ENCODE data around the gene C1QTNF3.

Gene C1QTNF3

DNA sequence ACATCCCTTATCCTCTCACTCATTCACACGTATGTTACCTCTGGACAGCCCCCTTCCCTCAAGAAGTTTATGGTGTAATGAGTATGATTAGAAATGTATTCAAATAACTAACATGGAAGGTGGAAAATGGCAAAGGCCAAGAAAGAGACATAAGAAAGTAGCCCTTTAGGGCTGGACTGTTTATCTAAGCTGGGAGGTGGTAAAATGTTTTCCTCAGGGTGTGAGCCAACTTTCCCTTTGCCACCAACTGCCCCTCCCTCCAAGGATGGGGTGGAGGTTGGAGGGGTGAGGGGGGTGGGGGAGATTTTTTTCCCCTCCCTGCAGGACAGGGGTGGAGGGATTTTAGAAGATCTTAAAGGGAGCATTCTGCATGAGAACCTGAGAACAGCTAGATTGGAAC lies 66.7 kb downstream of the C1QTNF3 start:
- Histone ChIP-seq H3K9ac (ENCODE audit: low read length) (no peak overlapping the region), H3K4me1 (ENCODE audit: control insufficient read depth, insufficient read depth, low read length) (peaks cover 5% of the 10 kb centered on the region), H3K4me3 (ENCODE audit: low read length) (no peak overlapping the region), H3K27ac (ENCODE audit: low read depth, low read length) (peak overlapping the region; percentile 21), H3K36me3 (ENCODE audit: control insufficient read depth, insufficient read depth, low read length) (no peaks in the 10 kb centered on the region), H3K27me3 (ENCODE audit: control insufficient read depth, insufficient read depth, low read length) (no peaks in the 10 kb centered on the region)

- H3K4me1 ChIP-seq (ENCODE audit: control insufficient read depth, insufficient read depth, low read length) = peaks cover 5% of the 10 kb centered on the region
- no peak overlapping the region for H3K9ac ChIP-seq (ENCODE audit: low read length)
- peak overlapping the region; percentile 21 for H3K27ac ChIP-seq (ENCODE audit: low read depth, low read length)
- H3K27me3 ChIP-seq (ENCODE audit: control insufficient read depth, insufficient read depth, low read length) = no peaks in the 10 kb centered on the region
- no peaks in the 10 kb centered on the region for H3K36me3 ChIP-seq (ENCODE audit: control insufficient read depth, insufficient read depth, low read length)
- H3K4me3 ChIP-seq (ENCODE audit: low read length) = no peak overlapping the region
These were observed 67.2 kb downstream of the C1QTNF3 start for GRCh38 chr5:33975852-33976251.

DNA sequence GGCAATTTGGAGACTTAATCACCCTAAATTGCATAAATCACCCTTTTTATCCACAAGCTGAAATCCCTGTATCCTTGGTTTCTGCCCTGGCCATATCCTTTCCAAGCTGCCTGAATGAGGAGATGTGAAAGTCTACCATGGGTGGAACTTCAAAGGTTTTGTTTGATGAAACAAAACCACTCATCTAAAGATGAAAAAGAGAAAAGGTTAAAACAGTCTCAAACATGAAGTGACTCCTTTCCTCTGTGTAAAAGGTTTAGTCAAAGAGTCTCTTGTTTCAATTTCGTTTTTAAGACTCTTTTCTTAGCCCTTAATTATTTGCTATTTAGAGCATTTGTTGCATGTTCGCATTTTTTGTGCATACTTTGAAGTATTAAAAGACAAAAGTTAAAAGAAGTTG lies 69.7 kb downstream of the C1QTNF3 start:
- Histone ChIP-seq H3K27me3 (ENCODE audit: control insufficient read depth, insufficient read depth, low read length) (no peaks in the 10 kb centered on the region), H3K27ac (ENCODE audit: low read depth, low read length) (no peak overlapping the region), H3K4me3 (ENCODE audit: low read length) (no peak overlapping the region), H3K9ac (ENCODE audit: low read length) (no peak overlapping the region), H3K4me1 (ENCODE audit: control insufficient read depth, insufficient read depth, low read length) (peaks cover 5% of the 10 kb centered on the region), H3K36me3 (ENCODE audit: control insufficient read depth, insufficient read depth, low read length) (no peaks in the 10 kb centered on the region)

- H3K36me3 ChIP-seq (ENCODE audit: control insufficient read depth, insufficient read depth, low read length) = no peaks in the 10 kb centered on the region
- H3K27me3 ChIP-seq (ENCODE audit: control insufficient read depth, insufficient read depth, low read length) = no peaks in the 10 kb centered on the region
- H3K4me3 ChIP-seq (ENCODE audit: low read length) = no peak overlapping the region
- H3K9ac ChIP-seq (ENCODE audit: low read length) = no peak overlapping the region
- H3K4me1 ChIP-seq (ENCODE audit: control insufficient read depth, insufficient read depth, low read length) = no peaks in the 10 kb centered on the region
- H3K27ac ChIP-seq (ENCODE audit: low read depth, low read length) = no peak overlapping the region
These were observed 73.2 kb downstream of the C1QTNF3 start for GRCh38 chr5:33969572-33970452.

DNA sequence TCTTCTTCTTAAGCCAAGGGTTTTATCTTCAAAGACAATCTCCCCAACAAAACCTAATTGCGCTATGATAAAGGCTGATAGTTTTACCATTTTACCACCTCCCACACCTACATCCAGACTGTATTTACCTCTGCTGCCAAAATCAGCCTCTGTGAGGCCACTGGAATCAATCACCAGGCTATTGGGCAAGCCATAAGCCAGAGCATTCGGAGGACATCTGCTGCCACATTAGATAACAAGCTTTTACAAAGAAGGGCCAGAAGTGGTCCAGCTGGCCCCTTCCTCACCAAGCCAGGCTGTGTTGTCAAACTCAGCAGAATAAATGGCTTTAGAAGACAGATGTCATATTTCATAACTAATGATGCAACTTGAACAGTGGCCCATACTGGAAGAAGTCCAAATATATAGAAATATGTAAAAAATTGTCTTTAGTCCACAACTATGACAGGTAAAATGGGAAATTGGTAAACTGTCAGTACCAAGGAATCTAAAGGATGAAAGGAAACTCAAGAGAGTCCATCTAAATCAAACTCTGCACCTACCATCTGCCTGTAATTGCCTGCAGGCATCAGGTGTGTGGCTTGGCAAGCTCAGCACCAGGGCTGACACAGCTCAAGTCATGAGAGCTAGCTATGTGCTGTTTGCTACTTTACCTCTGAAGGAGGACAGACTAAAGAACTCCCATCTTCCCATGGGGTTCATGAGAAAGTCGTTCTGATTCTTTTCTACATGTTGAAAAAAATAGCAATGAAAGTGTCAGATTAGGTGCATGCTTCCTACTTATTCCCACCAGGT lies 74.6 kb downstream of the C1QTNF3 start:
- H3K4me1 ChIP-seq (ENCODE audit: control insufficient read depth, insufficient read depth, low read length) = no peaks in the 10 kb centered on the region
- no peak overlapping the region for H3K27ac ChIP-seq (ENCODE audit: low read depth, low read length)

More for the DNA sequence above, 74.6 kb downstream of the C1QTNF3 start:
- no peak overlapping the region for H3K4me3 ChIP-seq (ENCODE audit: low read length)
- H3K36me3 ChIP-seq (ENCODE audit: control insufficient read depth, insufficient read depth, low read length) = no peaks in the 10 kb centered on the region
- H3K27me3 ChIP-seq (ENCODE audit: control insufficient read depth, insufficient read depth, low read length) = no peaks in the 10 kb centered on the region
- H3K9ac ChIP-seq (ENCODE audit: low read length) = no peak overlapping the region
